ENCODE data around the gene STT3A.

DNA sequence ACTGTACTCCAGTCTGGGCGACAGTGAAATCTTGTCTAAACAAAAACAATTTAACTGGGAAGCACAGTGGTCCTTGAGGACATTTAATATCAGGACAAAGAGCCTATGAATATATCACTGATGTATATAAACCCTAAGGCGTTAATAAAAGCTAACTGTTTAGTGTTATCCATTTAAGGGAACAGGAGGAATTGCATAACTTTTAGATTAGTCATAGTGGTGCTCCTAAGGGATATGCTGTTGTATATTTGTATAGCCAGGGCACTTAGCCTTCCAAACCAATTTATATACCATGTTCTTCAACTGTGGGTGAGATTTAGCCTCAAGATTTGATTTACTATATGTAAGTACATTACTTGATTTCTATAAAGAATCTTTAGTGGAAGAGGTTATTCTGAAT lies 29.3 kb downstream of the STT3A start:
- TF ChIP-seq, protein P1, sequence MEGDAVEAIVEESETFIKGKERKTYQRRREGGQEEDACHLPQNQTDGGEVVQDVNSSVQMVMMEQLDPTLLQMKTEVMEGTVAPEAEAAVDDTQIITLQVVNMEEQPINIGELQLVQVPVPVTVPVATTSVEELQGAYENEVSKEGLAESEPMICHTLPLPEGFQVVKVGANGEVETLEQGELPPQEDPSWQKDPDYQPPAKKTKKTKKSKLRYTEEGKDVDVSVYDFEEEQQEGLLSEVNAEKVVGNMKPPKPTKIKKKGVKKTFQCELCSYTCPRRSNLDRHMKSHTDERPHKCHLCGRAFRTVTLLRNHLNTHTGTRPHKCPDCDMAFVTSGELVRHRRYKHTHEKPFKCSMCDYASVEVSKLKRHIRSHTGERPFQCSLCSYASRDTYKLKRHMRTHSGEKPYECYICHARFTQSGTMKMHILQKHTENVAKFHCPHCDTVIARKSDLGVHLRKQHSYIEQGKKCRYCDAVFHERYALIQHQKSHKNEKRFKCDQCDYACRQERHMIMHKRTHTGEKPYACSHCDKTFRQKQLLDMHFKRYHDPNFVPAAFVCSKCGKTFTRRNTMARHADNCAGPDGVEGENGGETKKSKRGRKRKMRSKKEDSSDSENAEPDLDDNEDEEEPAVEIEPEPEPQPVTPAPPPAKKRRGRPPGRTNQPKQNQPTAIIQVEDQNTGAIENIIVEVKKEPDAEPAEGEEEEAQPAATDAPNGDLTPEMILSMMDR (IDR thresholded peaks at IDR 0.05; ENCODE audit: insufficient read depth, low read length, poor library complexity, severe bottlenecking) = no peak
- TF ChIP-seq EZH2phosphoT487 (conservative IDR thresholded peaks at IDR 0.05; ENCODE audit: low read length) = no peak
